Effector memory CD4-positive, alpha-beta T cell (primary cell): ENCODE data around the gene TECRL.

ENCODE experiments used
- DNase-seq, 3 donors: peaks; one replicate each; pipeline ENCODE4 v3.0.0-alpha.2; 2020
- H3K27ac ChIP-seq: 2 replicates; pipeline ENCODE4 v1.7.0; 2013; ENCODE audit warnings: mild to moderate bottlenecking, low read length, moderate library complexity; ENCODE audit not compliant: insufficient read depth, poor library complexity, severe bottlenecking
- H3K27me3 ChIP-seq: replicated peaks from 2 replicates; pipeline ENCODE4 v1.7.0; 2013; ENCODE audit warnings: mild to moderate bottlenecking, low read length; ENCODE audit not compliant: insufficient read depth, control insufficient read depth, poor library complexity, severe bottlenecking
- H3K36me3 ChIP-seq: 2 replicates; pipeline ENCODE4 v1.7.0; 2013; ENCODE audit warnings: mild to moderate bottlenecking, low read length, moderate library complexity; ENCODE audit not compliant: control insufficient read depth, insufficient read depth
- H3K4me1 ChIP-seq: 2 replicates; pipeline ENCODE4 v1.7.0; 2013; ENCODE audit warnings: low read length, mild to moderate bottlenecking; ENCODE audit not compliant: control insufficient read depth, insufficient read depth, poor library complexity, severe bottlenecking
- H3K4me3 ChIP-seq: 2 replicates; pipeline ENCODE4 v1.7.0; 2013; ENCODE audit warnings: low read length, low read depth, mild to moderate bottlenecking; ENCODE audit not compliant: insufficient read depth, poor library complexity, severe bottlenecking
- H3K9me3 ChIP-seq: 2 replicates; pipeline ENCODE4 v1.7.0; 2013; ENCODE audit warnings: mild to moderate bottlenecking, low read length, moderate library complexity; ENCODE audit not compliant: control insufficient read depth

TECRL gene

GRCh38 chr4:64385220-64385619 lies 24.0 kb downstream of the TECRL start:
- Histone ChIP-seq H3K9me3 (no peaks in the 10 kb centered on the region), H3K27ac (no peak overlapping the region), H3K27me3 (no peaks in the 10 kb centered on the region), H3K36me3 (no peaks in the 10 kb centered on the region), H3K4me1 (no peaks in the 10 kb centered on the region), H3K4me3 (no peak overlapping the region)
- DNase-seq, result no peak

DNA sequence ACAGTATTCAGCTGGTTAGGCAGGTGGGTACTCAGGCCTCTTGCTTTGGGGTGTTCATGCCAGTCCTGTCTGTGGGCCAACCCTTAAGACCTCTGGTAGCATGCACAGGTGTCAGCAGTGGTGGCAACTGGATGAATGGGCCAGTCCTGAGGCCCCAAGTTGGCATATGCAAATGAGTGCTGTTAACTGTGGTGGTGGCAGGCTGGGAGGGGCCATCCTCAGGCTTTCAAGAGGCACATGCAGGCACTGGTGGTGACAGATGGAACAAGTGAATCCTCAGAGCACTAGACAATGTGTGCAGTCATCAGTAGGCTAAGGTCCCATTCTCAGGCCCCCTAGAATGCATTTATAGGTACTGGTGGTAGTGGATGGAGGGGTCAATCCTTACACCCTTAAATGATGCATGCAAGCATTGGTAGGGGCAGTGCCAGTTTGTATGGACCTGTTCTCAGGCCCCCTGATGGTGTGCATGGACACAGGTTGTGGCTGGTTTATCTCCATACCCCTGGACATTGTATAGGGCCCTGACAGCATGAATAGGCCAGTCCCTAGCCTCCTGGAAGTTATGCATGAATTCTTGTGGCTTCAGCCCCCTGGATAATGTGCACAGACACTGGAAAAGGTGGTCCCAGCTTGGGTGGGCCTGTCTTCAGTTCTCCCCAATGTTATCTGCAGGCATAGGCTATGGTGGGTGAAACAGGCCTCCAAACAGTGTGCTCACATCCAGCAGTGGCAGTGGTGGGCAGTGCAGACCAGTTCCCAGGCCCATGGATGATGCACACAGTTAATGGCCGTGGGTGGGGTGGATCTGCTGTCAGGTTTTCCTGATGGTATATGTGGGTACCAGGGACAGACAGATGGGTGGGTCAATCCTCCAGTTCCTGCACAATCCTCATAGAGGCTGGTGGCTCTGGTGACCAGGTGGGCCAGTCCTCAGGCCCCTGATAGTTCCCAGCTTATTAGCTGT lies 24.7 kb downstream of the TECRL start:
- Histone ChIP-seq H3K27ac (no peak overlapping the region), H3K4me3 (no peak overlapping the region), H3K9me3 (no peaks in the 10 kb centered on the region), H3K36me3 (no peaks in the 10 kb centered on the region), H3K27me3 (no peaks in the 10 kb centered on the region), H3K4me1 (no peaks in the 10 kb centered on the region)
- no peak for DNase-seq

DNA sequence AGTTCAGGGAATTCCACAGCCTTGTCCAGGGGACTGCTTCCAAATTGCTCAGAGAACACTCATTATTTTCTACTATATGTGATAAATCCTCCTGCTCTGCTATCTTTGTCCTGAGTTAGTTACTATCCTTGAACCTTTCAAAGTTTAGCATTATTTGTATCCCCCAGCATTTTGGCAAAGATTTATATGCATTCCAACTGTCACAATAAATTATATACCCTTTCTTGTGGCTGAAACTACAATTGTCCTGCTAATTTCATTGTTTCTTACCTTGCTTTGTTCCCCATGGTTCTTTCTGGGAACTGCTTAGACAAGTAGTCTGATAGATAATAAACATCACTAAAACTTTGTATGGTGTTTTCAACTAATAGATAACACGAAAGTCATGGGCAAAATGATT lies 40.5 kb downstream of the TECRL start:
- Histone ChIP-seq H3K9me3 (no peaks in the 10 kb centered on the region), H3K4me3 (no peak overlapping the region)

GRCh38 chr4:64361399-64361740 lies 47.9 kb downstream of the TECRL start:
- no peak overlapping the region for H3K4me3 ChIP-seq
- no peaks in the 10 kb centered on the region for H3K4me1 ChIP-seq
- no peak for DNase-seq
- no peaks in the 10 kb centered on the region for H3K27me3 ChIP-seq
- H3K36me3 ChIP-seq, result no peaks in the 10 kb centered on the region
- H3K27ac ChIP-seq, result no peak overlapping the region
- H3K9me3 ChIP-seq, result no peaks in the 10 kb centered on the region

More for the DNA sequence above, 40.5 kb downstream of the TECRL start:
- no peak for DNase-seq
- Histone ChIP-seq H3K36me3 (no peaks in the 10 kb centered on the region), H3K27me3 (no peaks in the 10 kb centered on the region), H3K27ac (no peak overlapping the region), H3K4me1 (no peaks in the 10 kb centered on the region)

DNA sequence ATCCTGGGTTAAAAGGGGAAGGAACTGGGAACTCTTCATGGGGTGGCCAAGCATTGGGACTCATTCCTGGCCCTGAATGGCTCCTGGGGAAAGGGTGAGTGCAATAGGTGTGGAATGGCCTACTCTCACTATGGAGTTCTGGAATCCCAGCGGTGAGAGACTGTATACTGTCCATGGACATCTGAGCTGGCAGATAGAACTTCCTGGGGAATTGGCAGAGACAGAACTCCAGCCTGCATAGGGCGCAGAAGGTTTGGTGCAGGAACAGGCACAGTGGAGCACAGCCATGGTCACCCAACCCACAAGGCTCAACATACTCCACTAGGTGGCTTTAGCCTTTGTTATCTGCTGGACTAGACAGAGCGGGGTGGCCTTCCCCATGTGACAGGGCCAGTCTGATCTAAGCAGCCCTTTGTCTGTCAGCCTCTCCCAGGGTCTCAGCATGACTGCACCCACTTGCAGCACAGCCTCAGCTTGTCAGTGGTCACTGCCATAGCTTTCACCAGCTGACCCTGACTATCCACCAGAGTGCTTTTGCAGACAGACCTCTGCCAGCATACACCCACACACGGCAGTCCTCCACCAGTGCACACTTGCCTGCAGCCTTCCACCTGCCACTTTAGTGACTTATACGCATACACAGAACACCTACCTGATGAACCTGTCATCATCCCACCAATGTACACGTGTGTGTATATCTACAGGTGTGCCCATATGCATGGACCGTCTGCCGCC lies 48.4 kb downstream of the TECRL start:
- Histone ChIP-seq H3K4me1 (no peaks in the 10 kb centered on the region), H3K4me3 (no peak overlapping the region), H3K27ac (no peak overlapping the region), H3K36me3 (no peaks in the 10 kb centered on the region), H3K27me3 (no peaks in the 10 kb centered on the region), H3K9me3 (no peaks in the 10 kb centered on the region)
- DNase-seq, result no peak

GRCh38 chr4:64359489-64359888 lies 49.8 kb downstream of the TECRL start:
- Histone ChIP-seq H3K27ac (no peak overlapping the region), H3K36me3 (no peaks in the 10 kb centered on the region), H3K27me3 (no peaks in the 10 kb centered on the region), H3K4me3 (no peak overlapping the region), H3K9me3 (no peaks in the 10 kb centered on the region), H3K4me1 (no peaks in the 10 kb centered on the region)
- no peak for DNase-seq

- Histone ChIP-seq H3K9me3 (no peaks in the 10 kb centered on the region), H3K27ac (no peak overlapping the region), H3K27me3 (no peaks in the 10 kb centered on the region), H3K36me3 (no peaks in the 10 kb centered on the region), H3K4me3 (no peak overlapping the region), H3K4me1 (no peaks in the 10 kb centered on the region)
- no peak for DNase-seq
Measured at GRCh38 chr4:64353904-64354303, 55.3 kb downstream of the TECRL start.

DNA sequence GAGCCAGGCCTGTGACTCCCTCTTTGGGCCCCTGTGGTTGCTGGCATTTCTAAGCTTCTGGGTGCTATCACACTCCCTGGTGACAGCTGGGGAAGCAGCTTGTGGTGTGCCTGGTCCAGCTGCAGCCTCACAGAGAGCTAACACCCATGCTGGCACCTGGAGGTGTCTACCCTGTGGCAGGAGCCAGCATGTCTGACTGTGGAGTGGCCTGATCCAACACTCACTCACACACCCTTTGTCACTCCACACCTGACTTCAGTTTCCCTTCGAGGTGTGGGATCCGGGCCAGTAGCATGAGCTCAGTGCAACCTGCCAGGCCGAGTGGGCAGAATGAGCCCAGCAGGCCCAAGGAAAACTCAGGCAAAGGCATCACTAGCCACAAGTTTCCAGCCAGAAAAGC lies 67.5 kb downstream of the TECRL start:
- Histone ChIP-seq H3K4me3 (no peak overlapping the region), H3K27me3 (no peaks in the 10 kb centered on the region), H3K4me1 (no peaks in the 10 kb centered on the region), H3K27ac (no peak overlapping the region), H3K36me3 (no peaks in the 10 kb centered on the region), H3K9me3 (peaks cover 4% of the 10 kb centered on the region)
- no peak for DNase-seq

GRCh38 chr4:64340218-64341110 lies 68.8 kb downstream of the TECRL start:
- no peak for DNase-seq

More at GRCh38 chr4:64340218-64341110, 68.8 kb downstream of the TECRL start:
- Histone ChIP-seq H3K27me3 (no peaks in the 10 kb centered on the region), H3K4me3 (no peak overlapping the region), H3K4me1 (no peaks in the 10 kb centered on the region), H3K27ac (no peak overlapping the region), H3K9me3 (peaks cover 4% of the 10 kb centered on the region), H3K36me3 (no peaks in the 10 kb centered on the region)
